SK-N-SH (cell line): Measurements from ENCODE around the gene MAP4K4.

Source experiments
- POLR2AphosphoS5 ChIP-seq: IDR thresholded peaks from 2 replicates; pipeline ENCODE4 v1.6.1; 2012; ENCODE audit warnings: low read depth, low read length
- SMC3 ChIP-seq: IDR thresholded peaks from 2 replicates; pipeline ENCODE4 v1.6.1; 2012; ENCODE audit warnings: low read depth, low read length, improper control_type of control experiment
- TF ChIP-seq, protein P1 (sequence below): fragments of 200-600 bp; sonication (generic); IDR thresholded peaks from 2 replicates; pipeline ENCODE4 v1.6.1; 2017; ENCODE audit warnings: antibody characterized with exemption, mild to moderate bottlenecking, moderate library complexity

DNA sequence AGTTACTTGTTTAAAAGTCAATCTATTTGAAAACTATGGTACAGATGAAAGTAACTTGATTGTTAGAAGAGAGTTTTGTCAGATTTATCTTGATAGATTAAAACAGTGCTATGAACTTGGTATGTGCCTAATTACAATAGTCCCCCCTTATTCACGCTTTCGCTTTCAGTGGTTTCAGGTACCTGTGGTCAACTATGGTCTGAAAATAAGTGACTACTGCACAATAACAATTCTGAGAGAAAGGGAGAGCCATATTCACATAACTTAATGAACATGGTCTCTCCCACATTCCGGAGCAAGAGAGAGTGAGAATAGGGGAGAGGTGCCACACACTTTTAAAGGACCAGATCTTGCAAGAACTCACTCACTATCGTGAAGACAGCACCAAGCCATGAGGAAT, 13.2 kb upstream of the MAP4K4 start:
- no peak for TF ChIP-seq POLR2AphosphoS5
- no peak for TF ChIP-seq SMC3
- TF ChIP-seq, protein P1, sequence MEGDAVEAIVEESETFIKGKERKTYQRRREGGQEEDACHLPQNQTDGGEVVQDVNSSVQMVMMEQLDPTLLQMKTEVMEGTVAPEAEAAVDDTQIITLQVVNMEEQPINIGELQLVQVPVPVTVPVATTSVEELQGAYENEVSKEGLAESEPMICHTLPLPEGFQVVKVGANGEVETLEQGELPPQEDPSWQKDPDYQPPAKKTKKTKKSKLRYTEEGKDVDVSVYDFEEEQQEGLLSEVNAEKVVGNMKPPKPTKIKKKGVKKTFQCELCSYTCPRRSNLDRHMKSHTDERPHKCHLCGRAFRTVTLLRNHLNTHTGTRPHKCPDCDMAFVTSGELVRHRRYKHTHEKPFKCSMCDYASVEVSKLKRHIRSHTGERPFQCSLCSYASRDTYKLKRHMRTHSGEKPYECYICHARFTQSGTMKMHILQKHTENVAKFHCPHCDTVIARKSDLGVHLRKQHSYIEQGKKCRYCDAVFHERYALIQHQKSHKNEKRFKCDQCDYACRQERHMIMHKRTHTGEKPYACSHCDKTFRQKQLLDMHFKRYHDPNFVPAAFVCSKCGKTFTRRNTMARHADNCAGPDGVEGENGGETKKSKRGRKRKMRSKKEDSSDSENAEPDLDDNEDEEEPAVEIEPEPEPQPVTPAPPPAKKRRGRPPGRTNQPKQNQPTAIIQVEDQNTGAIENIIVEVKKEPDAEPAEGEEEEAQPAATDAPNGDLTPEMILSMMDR, result no peak
